HFFc6 (cell line): ENCODE results near the gene IGFBPL1. TPM values are rescaled to one million over a fixed set of nuclear protein-coding genes. Genes with fewer than 3 reads are reported as not detected.

ENCODE experiments used
- DNase-seq: peaks from one replicate; pipeline ENCODE4 v3.0.0-alpha.2; 2018
- H3K27ac Mint-ChIP-seq: 2 replicates; pipeline ENCODE4 v1.8.0; 2020; ENCODE audit warnings: mild to moderate bottlenecking, mixed read lengths
- H3K27me3 Mint-ChIP-seq: 2 replicates; pipeline ENCODE4 v1.8.0; 2021; ENCODE audit warnings: mild to moderate bottlenecking, moderate library complexity, mixed read lengths; ENCODE audit not compliant: insufficient read depth
- H3K36me3 Mint-ChIP-seq: 2 replicates; pipeline ENCODE4 v1.8.0; 2021; ENCODE audit warnings: low read depth, mixed read lengths
- H3K4me1 Mint-ChIP-seq: 2 replicates; pipeline ENCODE4 v1.8.0; 2020; ENCODE audit warnings: low read depth, mixed read lengths
- H3K4me3 Mint-ChIP-seq: 2 replicates; pipeline ENCODE4 v1.8.0; 2020; ENCODE audit warnings: mild to moderate bottlenecking, moderate library complexity, mixed read lengths
- H3K9me3 Mint-ChIP-seq: 2 replicates; pipeline ENCODE4 v1.8.0; 2020; ENCODE audit warnings: mild to moderate bottlenecking, mixed read lengths
- CTCF ChIP-seq: fragments of 200-600 bp; sonication (generic); IDR thresholded peaks from 2 replicates; pipeline ENCODE4 v1.5.0; 2021; ENCODE audit warnings: antibody characterized with exemption, mild to moderate bottlenecking
- total RNA-seq, 6 experiments: library from RNA; stranded (reverse); fragmentation: NEBNext Ultra II Directional; extraction: Animal tissue kit (Norgen Biotek cat#: 25700); gene quantifications; 2 replicates in 1 of 6; 3 replicates in 5 of 6; pipeline ENCODE4 v1.2.3, GENCODE V29; 2021

IGFBPL1 gene
- total RNA-seq, 6 experiments from 2014 or later: not detected

DNA sequence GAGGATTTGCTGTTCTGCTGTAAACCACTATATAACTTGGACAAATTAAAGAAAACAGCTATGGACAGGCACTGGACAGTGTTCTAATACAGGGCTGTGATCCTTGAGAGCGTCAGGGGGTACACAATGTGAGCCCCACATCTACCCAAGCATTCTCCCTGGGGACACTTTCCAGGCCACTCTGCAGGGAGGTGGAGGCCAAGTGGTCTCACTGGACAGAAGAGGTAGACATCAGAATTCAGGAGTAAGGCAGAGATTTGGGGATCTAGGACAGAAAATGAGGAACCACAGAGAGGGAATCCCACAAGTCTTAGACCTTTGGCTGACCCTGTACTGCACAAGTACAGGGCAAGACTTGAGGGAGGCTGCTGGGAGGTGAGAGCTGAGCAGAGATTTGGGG lies 3.8 kb upstream of the IGFBPL1 start:
- H3K27me3 Mint-ChIP-seq: peaks cover 39% of the 10 kb centered on the region
- no peaks in the 10 kb centered on the region for H3K36me3 Mint-ChIP-seq
- H3K9me3 Mint-ChIP-seq: no peaks in the 10 kb centered on the region
- TF ChIP-seq CTCF: no peak
- H3K4me3 Mint-ChIP-seq: no peak overlapping the region
- H3K4me1 Mint-ChIP-seq: no peaks in the 10 kb centered on the region
- H3K27ac Mint-ChIP-seq: no peak overlapping the region
- DNase-seq: no peak

DNA sequence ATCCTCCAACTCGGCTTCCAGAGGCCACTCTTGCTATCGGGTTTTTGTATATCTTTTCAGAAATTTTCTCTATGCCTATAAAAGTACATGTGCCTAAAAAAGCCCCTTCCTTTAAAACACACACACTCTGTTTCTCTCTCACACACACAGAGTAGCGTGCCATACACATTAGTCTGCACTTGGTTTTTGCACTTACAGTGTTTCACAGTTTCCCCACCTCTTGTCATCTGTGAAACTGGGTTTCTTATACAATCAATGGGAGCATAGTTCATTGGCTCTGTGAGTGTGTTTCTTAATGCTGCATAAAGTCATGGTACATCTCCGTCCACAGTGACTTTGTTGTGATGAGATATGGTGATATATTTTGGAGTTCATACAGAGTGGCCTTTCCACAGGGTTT lies 664 bp upstream of the IGFBPL1 start:
- H3K27me3 Mint-ChIP-seq: peaks cover 53% of the 10 kb centered on the region

DNA sequence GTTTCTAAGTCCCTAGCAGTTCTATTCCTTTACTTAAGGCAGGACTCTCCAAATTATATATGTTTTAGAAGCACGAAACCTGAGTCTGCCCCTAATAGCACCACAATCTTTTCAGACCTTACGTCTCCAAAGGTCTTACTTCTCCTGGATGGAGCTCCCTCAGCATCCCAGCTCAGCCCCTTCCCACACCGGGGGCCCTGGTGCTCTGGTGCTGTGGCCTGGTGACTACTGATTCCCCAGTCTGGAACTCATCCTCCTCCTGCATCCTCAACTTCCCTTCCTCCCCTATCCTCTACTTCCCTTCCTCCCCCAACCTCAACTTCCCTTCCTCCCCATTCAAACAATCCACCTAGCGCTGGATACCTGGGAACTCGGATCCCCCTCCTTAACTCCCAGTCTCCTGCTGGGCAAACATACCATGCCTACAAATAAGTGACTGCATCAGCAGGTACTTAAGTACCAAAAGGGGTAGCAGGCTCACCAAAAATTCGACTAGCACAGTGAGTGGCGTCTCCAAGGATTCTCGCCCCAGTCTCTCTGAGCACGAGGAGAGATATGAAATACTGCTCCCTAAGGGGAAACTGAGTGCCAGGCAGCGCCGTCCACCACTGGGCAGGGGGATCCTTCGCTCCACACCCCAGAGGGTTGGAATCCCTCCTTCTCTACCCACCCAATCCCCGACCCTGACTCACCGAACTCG lies 831 bp downstream of the IGFBPL1 start:
- no peak for DNase-seq
- no peaks in the 10 kb centered on the region for H3K36me3 Mint-ChIP-seq
- H3K9me3 Mint-ChIP-seq: no peaks in the 10 kb centered on the region
- no peak overlapping the region for H3K4me3 Mint-ChIP-seq
- TF ChIP-seq CTCF: no peak
- H3K27me3 Mint-ChIP-seq: peaks cover 53% of the 10 kb centered on the region
- H3K27ac Mint-ChIP-seq: no peak overlapping the region
- no peaks in the 10 kb centered on the region for H3K4me1 Mint-ChIP-seq

More for the DNA sequence above, 664 bp upstream of the IGFBPL1 start:
- Mint-ChIP-seq H3K27ac (no peak overlapping the region), H3K4me1 (no peaks in the 10 kb centered on the region), H3K36me3 (no peaks in the 10 kb centered on the region), H3K9me3 (no peaks in the 10 kb centered on the region), H3K4me3 (no peak overlapping the region)
- DNase-seq: no peak
- no peak for TF ChIP-seq CTCF

DNA sequence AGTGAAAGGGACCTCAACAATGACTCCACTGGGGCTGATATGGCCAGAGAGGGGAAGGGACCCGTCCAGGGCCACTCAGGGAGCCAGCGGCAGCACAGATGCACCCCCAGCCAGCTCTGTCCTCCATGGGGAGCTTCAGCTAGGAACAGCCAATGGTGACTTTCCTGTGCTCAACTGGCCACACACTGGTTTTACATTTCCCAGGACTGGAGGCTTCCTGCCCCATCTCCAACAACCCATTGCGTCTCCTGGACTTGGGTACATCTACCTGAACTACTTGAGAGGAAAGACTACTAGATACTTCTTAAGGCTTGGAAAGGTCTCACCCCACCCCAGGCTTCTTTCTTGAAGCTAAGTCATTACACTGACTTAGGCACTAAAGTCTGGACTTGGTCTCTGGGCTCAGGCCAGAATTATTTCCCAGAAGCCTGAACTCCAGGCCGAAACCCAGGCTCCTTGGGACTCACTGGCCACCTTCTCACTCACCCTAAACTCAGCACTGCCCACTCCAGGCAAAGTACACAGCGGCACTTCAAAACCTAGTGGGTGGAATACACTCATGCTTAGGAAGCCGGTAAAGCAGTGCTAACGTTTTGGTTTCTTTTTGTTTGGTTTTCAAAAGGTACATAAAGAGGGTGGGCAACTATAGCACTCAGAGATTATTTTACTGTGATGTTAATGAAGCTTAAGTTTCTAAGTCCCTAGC lies 1.5 kb downstream of the IGFBPL1 start:
- H3K27me3 Mint-ChIP-seq: peaks cover 55% of the 10 kb centered on the region
- no peak overlapping the region for H3K4me3 Mint-ChIP-seq
- H3K27ac Mint-ChIP-seq: no peak overlapping the region

DNA sequence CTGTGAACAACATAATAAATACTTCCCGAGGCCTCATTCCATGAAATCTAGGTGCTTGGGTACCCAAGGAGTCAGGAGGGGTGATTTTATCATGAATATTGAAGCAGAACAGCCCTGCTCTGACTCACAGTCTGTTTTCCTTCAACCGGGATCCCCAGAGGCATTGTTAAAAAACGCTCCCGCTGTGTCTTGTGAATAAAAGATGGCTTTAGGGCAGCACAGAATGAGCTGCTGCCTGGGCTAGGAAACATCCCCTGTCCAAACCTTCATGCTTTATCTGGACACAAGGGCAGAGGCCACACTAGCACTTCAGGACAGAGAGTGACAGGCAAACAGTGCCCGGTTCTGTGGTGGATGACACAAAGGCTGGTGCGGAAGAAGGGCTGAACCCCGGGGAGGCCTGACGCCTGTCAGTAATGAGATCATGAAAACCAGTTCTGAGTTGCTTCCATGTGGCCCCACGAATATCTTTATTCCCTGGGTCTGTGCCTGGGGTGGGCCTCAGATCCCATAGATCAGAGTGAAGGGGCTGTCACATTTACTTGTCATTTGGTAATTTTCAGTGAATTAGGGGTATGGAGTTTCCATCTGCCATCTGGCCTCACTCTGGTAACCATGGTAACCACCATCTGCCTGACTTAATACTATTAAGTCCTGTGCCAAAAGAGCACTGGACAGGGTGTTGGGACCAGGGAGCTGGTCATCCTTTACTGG lies 2.6 kb downstream of the IGFBPL1 start:
- no peak for DNase-seq
- Mint-ChIP-seq H3K36me3 (no peaks in the 10 kb centered on the region), H3K4me3 (no peak overlapping the region), H3K27me3 (peaks cover 58% of the 10 kb centered on the region), H3K4me1 (no peaks in the 10 kb centered on the region), H3K27ac (no peak overlapping the region), H3K9me3 (no peaks in the 10 kb centered on the region)
- TF ChIP-seq CTCF: no peak

More for the DNA sequence above, 1.5 kb downstream of the IGFBPL1 start:
- no peaks in the 10 kb centered on the region for H3K4me1 Mint-ChIP-seq
- no peak for DNase-seq
- TF ChIP-seq CTCF: no peak
- no peaks in the 10 kb centered on the region for H3K36me3 Mint-ChIP-seq
- H3K9me3 Mint-ChIP-seq: no peaks in the 10 kb centered on the region
